Central memory CD8-positive, alpha-beta T cell (primary cell): Measurements from ENCODE around the gene WDFY3.

Experiments used
- ATAC-seq: fragments of 150-1000 bp; cut with Tn5 transposase; replicated peaks from 2 replicates; pipeline ENCODE4 v1.10.0; 2022; ENCODE audit warnings: mild to moderate bottlenecking, moderate FRiP score, moderate number of reproducible peaks; ENCODE audit not compliant: poor library complexity, severe bottlenecking; ENCODE audit errors: extremely low read depth
- DNase-seq, 2 donors: peaks; one replicate each; pipeline ENCODE4 v3.0.0; 2021; ENCODE audit warnings: low spot score in 2 of 2
- H3K27ac Mint-ChIP-seq: one replicate; pipeline ENCODE4 v1.8.0; 2022; ENCODE audit warnings: low read depth, mild to moderate bottlenecking, moderate library complexity, mixed read lengths
- H3K27me3 Mint-ChIP-seq: one replicate; pipeline ENCODE4 v1.8.0; 2022; ENCODE audit warnings: mixed read lengths
- H3K36me3 Mint-ChIP-seq: one replicate; pipeline ENCODE4 v1.8.0; 2022; ENCODE audit warnings: mild to moderate bottlenecking, moderate library complexity, mixed read lengths; ENCODE audit not compliant: insufficient read depth
- H3K4me1 Mint-ChIP-seq: one replicate; pipeline ENCODE4 v1.8.0; 2022; ENCODE audit warnings: mixed read lengths
- H3K4me3 Mint-ChIP-seq: one replicate; pipeline ENCODE4 v1.8.0; 2022; ENCODE audit warnings: mild to moderate bottlenecking, moderate library complexity, mixed read lengths
- H3K9me3 Mint-ChIP-seq: one replicate; pipeline ENCODE4 v1.8.0; 2022; ENCODE audit warnings: mixed read lengths

Gene WDFY3

DNA sequence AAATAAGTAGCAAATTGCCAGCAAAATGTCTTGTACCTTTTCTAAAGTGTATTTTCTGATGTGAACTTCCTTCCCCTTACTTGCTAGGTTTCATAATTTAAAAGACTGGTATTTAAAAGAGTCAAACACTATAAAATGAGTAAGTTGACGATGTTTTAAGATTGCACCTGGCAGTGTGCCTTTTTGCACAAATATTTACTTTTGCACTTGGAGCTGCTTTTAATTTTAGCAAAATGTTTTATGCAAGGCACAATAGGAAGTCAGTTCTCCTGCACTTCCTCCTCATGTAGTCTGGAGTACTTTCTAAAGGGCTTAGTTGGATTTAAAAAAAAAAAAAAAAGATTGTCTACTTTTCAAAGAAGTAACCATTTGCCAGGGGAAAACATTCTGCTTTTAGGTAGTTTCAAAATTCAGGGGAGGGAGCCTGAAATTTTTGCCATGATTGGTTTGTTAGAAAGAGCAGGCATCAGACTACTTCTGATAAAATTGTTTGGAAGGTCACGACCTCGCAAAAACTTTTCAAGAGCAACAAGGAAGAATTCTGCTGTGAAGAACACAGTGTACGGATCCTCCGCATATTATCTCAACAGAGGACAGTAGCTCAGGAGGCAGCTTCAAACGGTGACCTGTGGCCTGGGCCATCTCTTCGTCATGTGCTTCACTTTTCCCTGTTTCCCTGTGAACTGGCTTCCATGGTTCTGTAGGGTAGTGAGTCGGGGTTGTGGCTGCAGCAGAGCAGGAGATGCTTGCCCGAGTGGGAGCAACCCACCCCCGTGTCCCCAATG is 317.4 kb downstream of the WDFY3 start:
- no peak for ATAC-seq
- no peaks in the 10 kb centered on the region for H3K27me3 Mint-ChIP-seq
- H3K4me3 Mint-ChIP-seq: no peak overlapping the region
- no peak for DNase-seq
- peaks cover 1% of the 10 kb centered on the region for H3K36me3 Mint-ChIP-seq
- H3K9me3 Mint-ChIP-seq: no peaks in the 10 kb centered on the region
- no peaks in the 10 kb centered on the region for H3K4me1 Mint-ChIP-seq
- H3K27ac Mint-ChIP-seq: no peak overlapping the region

DNA sequence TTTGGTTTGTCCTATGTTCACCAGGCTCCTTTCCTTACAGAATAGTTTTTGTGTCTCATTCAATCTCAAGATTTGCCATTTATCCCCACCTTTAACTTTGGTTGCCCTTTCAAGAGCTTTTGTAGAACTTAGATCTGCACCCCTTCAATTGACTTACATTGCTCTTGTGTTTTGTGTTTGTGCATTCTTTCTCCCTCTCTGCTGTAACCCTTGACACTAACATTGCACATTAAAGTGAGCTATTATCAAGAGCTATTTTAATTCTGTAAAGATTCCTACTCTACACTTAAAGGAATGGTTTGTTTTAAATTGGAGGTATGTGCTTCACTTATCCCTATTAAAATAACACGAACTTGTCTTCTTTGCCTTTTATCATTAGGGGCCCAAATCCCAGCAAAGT is 318.3 kb downstream of the WDFY3 start:
- no peaks in the 10 kb centered on the region for H3K27me3 Mint-ChIP-seq
- peaks cover 1% of the 10 kb centered on the region for H3K36me3 Mint-ChIP-seq
- DNase-seq: no peak
- ATAC-seq: no peak
- no peaks in the 10 kb centered on the region for H3K4me1 Mint-ChIP-seq
- H3K27ac Mint-ChIP-seq: no peak overlapping the region
- H3K9me3 Mint-ChIP-seq: no peaks in the 10 kb centered on the region
- no peak overlapping the region for H3K4me3 Mint-ChIP-seq

DNA sequence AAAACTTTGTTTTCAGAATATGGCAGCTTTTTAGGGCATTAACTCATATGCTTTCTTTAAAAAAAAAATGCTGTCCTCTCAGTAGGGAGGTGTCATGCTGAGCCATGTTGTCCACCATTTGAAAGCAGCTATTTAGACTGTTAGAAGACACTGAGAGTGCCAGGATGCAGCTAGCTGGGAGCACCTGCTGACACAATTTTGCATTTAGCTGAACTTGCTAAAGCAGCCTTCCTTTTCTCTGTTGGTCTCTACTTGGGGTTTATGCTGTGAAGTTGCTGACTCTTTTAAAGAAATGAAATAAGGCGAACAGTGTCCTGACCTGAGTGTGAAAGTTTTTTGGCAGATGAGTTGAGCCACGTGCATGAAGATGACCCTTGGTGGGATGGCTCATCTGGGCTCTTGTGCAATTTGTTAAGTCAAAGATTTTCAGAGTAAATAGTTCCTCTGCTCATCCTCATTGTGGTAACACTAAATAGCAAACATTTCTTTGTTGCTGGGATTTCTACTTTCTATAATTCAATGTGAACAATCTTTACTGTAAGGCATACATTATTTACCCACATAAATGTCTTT is 319.1 kb downstream of the WDFY3 start:
- Mint-ChIP-seq H3K27me3 (no peaks in the 10 kb centered on the region), H3K27ac (no peak overlapping the region), H3K4me3 (no peak overlapping the region), H3K9me3 (no peaks in the 10 kb centered on the region), H3K4me1 (no peaks in the 10 kb centered on the region), H3K36me3 (peaks cover 1% of the 10 kb centered on the region)
- ATAC-seq (no peak), DNase-seq (no peak)

DNA sequence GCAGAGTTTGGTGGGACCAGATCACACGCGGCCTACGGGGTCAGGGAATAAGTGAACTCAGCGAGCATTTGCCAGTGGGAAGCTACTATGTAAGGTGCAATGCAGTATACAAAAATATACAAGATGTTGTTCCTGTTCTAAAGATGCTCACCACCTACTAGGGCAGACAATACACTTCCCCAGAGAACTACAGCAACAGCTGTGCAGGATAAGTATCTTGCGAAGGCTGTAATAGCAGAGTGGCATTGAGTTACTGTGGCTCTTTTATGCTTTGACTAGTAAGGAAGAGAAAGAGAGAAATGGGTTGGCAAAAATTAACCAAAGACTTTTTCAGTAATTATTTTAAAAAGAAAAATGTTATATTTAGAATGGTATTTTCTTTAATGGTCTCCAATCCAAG is 322.4 kb downstream of the WDFY3 start:
- no peak for ATAC-seq
- Mint-ChIP-seq H3K4me3 (no peak overlapping the region), H3K36me3 (peaks cover 1% of the 10 kb centered on the region), H3K4me1 (no peaks in the 10 kb centered on the region), H3K27me3 (no peaks in the 10 kb centered on the region), H3K9me3 (no peaks in the 10 kb centered on the region), H3K27ac (no peak overlapping the region)
- DNase-seq: no peak

DNA sequence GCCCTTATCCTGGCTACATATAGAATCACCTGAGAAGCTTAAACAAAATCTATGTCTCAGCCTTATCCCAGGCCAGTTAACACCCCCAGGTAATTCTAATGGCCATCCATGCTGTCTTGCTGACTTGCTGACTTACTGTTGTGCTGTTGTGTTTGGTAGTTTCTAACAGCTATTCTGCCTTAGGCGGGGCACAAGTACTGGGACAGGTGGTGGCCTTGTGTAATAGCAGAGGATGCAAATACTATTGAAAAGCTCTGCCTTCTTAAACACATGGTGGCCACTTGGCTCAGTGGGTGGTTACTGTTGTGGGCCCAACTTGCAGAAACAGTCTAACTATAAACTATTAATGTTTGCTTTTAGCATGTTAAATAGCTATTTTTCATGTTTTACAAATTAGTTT is 327.3 kb downstream of the WDFY3 start:
- no peak overlapping the region for H3K27ac Mint-ChIP-seq
- no peaks in the 10 kb centered on the region for H3K27me3 Mint-ChIP-seq
- H3K36me3 Mint-ChIP-seq: no peaks in the 10 kb centered on the region
- ATAC-seq (no peak), DNase-seq (no peak)
- H3K9me3 Mint-ChIP-seq: no peaks in the 10 kb centered on the region
- no peaks in the 10 kb centered on the region for H3K4me1 Mint-ChIP-seq
- H3K4me3 Mint-ChIP-seq: no peak overlapping the region

DNA sequence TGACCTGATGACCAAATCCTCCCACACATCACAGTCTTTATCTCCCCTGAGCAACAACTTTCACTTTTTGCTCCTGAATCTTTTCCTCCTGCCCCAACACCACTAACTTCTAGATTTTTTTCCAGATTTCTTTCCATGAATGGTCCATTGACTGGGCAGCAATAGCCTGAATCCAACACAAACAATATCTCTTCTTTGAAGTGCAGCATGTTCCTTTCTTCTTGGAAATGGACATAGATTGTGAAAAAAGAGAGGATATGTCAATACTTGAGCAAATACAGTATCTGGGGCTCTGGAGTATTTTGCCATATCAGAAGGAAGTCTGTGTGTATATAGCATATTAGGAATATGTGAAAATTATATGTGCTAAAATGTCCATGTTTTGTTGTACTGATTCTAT is 328.4 kb downstream of the WDFY3 start:
- no peak overlapping the region for H3K4me3 Mint-ChIP-seq
- no peaks in the 10 kb centered on the region for H3K4me1 Mint-ChIP-seq
- H3K27ac Mint-ChIP-seq: no peak overlapping the region
- DNase-seq (no peak), ATAC-seq (no peak)
- no peaks in the 10 kb centered on the region for H3K9me3 Mint-ChIP-seq
- H3K27me3 Mint-ChIP-seq: no peaks in the 10 kb centered on the region
- no peaks in the 10 kb centered on the region for H3K36me3 Mint-ChIP-seq

DNA sequence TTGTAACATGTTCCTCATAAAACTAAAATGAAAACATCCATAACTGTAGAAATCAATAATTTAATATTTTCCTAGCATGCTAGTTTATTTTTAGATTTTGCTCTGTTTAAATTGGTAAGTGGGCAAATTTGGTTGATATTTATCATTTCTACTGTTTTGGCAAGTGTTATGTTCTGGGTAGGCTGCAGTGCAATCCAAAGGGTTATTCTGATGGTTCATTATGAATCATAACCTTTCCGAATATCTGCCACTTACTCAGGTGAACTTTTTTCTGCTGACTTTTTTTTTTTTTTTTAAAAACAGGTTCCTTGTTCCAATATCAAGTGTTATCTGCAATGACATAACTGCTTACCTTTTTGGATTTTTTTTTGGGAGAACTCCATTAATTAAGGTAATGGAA is 331.5 kb downstream of the WDFY3 start:
- ATAC-seq (no peak), DNase-seq (no peak)
- Mint-ChIP-seq H3K4me3 (no peak overlapping the region), H3K27ac (no peak overlapping the region), H3K36me3 (no peaks in the 10 kb centered on the region), H3K4me1 (no peaks in the 10 kb centered on the region), H3K9me3 (no peaks in the 10 kb centered on the region), H3K27me3 (no peaks in the 10 kb centered on the region)

DNA sequence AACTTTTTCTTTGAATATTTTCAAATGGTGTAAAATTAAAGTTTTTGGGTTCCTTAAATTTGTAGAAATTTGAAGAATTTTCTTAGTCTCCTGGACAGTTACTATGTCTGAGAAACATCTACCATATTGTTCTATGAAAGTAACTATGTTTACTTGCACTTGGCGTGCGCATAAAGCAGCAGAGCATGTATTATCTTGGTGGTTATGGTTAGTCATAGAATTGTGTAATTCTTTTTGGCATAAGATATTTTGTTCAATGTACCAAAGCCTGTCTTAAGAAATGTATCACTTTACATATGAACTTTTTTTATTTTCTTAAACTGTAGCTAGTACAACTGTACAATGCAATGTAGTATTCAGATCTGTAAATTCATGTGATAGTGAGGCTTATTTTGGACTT is 334.4 kb downstream of the WDFY3 start:
- Mint-ChIP-seq H3K36me3 (no peaks in the 10 kb centered on the region), H3K27ac (no peak overlapping the region), H3K4me1 (no peaks in the 10 kb centered on the region), H3K9me3 (no peaks in the 10 kb centered on the region), H3K27me3 (no peaks in the 10 kb centered on the region), H3K4me3 (no peak overlapping the region)
- DNase-seq (no peak), ATAC-seq (no peak)

DNA sequence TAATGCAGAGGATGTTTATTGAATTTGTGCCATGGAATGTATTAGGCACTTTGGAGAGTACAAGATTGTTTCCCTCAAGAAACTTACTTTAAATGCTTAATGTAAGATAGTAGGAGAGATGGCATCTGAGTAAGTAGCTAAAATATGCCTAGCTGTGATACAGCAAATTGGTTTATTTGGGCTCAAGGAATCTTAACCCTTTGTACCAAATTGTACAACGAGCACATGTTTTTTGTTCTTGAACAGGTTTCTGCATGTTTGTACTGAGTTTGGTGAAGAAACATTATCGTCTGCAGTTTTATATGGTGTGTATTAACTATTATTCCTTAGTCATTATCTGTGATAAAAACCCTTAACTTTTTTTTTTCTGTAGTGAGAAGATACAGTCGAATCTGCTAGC is 334.9 kb downstream of the WDFY3 start:
- Mint-ChIP-seq H3K27ac (no peak overlapping the region), H3K4me3 (no peak overlapping the region), H3K27me3 (no peaks in the 10 kb centered on the region), H3K9me3 (no peaks in the 10 kb centered on the region), H3K36me3 (no peaks in the 10 kb centered on the region), H3K4me1 (no peaks in the 10 kb centered on the region)
- DNase-seq (no peak), ATAC-seq (no peak)

DNA sequence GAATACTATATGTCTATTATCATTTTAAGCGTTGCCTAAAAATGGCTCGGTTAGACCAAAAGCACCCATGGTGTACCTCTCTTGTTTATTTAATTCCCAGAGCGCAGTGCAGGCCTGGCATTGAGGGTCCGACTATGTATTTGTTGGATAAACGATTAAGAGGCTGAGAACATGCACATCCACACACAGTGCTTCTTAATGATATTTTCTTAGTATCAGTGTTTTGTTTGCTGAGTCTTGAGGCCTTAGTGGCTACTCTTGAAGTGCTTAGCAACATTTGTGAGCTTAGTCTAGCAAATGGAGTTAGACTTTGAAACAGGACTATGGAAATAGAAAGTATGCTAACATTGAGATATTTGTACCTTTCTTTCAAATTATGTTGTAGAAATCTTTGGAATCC is 339.8 kb downstream of the WDFY3 start:
- Mint-ChIP-seq H3K4me3 (no peak overlapping the region), H3K9me3 (no peaks in the 10 kb centered on the region), H3K4me1 (no peaks in the 10 kb centered on the region), H3K27ac (no peak overlapping the region), H3K27me3 (no peaks in the 10 kb centered on the region), H3K36me3 (no peaks in the 10 kb centered on the region)
- DNase-seq: no peak
- no peak for ATAC-seq

DNA sequence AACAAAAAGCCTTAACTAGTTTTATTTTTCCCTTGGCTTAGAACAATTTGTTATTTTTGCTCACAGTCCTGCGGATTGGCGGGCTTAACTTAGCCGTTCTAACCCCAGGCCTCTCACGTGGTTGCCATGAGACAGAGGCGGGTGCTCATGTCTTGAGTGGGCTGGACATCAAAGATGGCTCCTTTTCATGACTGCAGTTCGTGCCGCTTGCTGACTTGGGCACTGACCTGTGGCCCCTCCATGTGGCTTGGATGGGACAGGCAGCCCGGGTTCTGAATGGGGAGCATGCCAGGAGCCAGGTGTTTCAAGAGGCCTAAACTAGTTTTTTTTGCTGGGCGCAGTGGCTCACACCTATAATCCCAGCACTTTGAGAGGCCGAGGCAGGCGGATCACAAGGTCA is 342.8 kb downstream of the WDFY3 start:
- no peak for DNase-seq
- Mint-ChIP-seq H3K4me1 (no peaks in the 10 kb centered on the region), H3K36me3 (no peaks in the 10 kb centered on the region), H3K27me3 (no peaks in the 10 kb centered on the region), H3K27ac (no peak overlapping the region), H3K4me3 (no peak overlapping the region), H3K9me3 (no peaks in the 10 kb centered on the region)
- no peak for ATAC-seq

DNA sequence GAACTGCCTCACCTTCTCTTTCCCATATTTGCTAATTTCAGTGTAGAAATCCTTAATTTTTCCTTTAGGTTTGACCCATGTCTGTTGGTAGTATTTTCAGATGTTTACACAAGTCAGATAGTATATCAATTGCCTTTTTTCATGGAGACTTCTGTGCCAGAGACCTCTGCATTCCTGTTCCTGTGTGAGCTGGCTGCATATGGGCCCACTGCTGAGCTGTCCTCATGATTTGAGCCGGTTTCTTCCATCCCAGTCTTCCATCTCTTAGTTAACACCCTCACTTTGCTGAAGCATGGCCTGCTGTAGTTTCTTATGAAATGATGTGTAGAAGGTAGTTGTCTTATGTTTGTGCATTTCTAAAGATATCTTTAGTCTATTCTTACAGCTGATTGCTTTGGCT is 343.5 kb downstream of the WDFY3 start:
- no peaks in the 10 kb centered on the region for H3K9me3 Mint-ChIP-seq
- H3K36me3 Mint-ChIP-seq: no peaks in the 10 kb centered on the region
- no peaks in the 10 kb centered on the region for H3K4me1 Mint-ChIP-seq
- H3K27me3 Mint-ChIP-seq: no peaks in the 10 kb centered on the region
- DNase-seq (no peak), ATAC-seq (no peak)
- H3K27ac Mint-ChIP-seq: no peak overlapping the region
- H3K4me3 Mint-ChIP-seq: no peak overlapping the region
